Measurements from ENCODE around the gene CTDNEP1.

The CTDNEP1 gene

DNA sequence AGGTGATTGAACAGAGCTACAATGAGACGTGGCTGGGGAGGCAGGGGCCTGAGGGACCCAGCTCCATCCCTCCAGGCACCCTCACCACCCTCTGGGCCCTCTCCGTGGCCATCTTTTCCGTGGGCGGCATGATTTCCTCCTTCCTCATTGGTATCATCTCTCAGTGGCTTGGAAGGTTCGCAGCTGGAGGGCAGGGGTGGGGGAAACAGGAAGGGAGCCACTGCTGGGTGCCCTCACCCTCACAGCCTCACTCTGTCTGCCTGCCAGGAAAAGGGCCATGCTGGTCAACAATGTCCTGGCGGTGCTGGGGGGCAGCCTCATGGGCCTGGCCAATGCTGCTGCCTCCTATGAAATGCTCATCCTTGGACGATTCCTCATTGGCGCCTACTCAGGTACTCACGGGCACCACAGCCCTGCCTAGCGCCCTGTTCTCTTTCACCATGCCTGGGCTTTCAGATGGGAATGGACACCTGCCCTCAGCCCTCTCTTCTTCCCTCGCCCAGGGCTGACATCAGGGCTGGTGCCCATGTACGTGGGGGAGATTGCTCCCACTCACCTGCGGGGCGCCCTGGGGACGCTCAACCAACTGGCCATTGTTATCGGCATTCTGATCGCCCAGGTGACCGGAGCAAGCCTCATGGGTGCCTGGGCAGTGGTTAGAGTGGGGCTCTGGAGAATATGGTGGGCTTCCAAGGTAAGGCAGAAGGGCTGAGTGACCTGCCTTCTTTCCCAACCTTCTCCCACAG is 32.1 kb upstream of the CTDNEP1 start:
- FAIRE-seq (no peak), DNase-seq (ENCODE audit: insufficient read length, low spot score) (peak; percentile 15)

DNA sequence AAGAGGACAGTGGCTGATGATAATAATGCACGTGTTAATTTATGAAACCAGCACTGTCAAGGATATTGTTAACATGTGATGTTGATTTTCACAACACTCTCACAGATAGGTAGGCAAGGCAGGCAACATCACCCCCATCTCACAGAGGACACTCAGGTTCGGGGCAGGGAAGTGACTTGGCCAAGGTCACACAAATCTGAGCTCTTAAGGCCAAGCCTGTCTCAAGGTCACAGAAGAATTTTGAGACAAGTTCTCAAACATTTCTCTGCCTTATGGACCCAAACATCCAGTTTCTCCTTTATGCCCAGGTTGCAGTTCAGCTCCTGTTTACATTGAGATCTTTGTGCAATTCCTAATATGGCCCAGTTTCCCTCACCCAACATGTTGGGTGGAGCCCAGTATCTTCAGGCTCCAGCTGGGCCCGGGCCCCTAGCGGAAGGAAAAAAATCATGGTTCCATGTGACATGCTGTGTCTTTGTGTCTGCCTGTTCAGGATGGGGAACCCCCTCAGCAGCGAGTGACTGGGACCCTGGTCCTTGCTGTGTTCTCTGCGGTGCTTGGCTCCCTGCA is 31.3 kb upstream of the CTDNEP1 start:
- TF ChIP-seq, protein P1, sequence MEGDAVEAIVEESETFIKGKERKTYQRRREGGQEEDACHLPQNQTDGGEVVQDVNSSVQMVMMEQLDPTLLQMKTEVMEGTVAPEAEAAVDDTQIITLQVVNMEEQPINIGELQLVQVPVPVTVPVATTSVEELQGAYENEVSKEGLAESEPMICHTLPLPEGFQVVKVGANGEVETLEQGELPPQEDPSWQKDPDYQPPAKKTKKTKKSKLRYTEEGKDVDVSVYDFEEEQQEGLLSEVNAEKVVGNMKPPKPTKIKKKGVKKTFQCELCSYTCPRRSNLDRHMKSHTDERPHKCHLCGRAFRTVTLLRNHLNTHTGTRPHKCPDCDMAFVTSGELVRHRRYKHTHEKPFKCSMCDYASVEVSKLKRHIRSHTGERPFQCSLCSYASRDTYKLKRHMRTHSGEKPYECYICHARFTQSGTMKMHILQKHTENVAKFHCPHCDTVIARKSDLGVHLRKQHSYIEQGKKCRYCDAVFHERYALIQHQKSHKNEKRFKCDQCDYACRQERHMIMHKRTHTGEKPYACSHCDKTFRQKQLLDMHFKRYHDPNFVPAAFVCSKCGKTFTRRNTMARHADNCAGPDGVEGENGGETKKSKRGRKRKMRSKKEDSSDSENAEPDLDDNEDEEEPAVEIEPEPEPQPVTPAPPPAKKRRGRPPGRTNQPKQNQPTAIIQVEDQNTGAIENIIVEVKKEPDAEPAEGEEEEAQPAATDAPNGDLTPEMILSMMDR (IDR thresholded peaks at IDR 0.05; ENCODE audit: insufficient read depth, missing control alignments), result no peak
- DNase-seq (ENCODE audit: insufficient read length, low spot score) (peak; percentile 12), FAIRE-seq (no peak)

More for the DNA sequence above, 32.1 kb upstream of the CTDNEP1 start:
- TF ChIP-seq, protein P1 (IDR thresholded peaks at IDR 0.05; ENCODE audit: insufficient read depth, missing control alignments), result no peak

DNA sequence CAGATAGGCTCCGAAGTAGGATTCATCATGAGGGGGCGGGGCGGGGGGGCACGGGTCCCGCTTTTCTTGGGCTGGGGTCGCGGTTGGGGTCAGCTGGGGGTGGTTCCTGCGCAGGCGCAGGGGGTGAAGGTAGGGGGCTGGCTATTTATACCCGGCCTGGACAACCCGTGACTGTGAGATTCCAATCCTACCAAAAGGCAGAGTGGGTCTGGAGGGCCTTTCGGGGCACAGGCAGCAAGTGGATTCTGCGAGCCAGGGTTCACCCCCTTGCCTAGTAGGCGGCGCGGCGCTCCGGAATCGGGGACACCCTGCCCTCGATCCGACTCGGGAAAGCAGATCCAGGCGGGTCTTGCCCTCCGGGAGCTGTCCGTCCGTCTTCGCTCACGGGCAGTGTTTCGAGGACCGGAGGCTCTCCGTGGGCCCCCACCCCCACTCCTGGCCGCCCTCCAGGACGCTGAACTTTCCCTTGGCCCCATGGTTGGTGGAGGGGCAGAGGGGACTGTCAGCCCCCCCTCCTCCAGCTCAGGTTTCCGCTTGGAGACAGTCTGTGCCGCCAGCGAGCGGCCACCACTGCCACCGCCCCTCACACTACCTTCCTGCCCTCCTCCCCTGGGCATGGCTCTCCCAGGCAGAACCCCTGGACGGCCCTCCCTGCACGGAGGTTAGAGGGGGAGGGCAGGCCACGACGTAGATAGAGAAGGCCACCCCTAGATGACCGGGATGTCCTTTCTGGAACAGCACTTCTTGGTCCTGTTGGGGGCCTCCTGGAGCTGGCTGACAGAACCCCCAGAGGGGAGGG is 30.6 kb upstream of the CTDNEP1 start:
- TF ChIP-seq, protein P1 (IDR thresholded peaks at IDR 0.05; ENCODE audit: insufficient read depth, missing control alignments), result no peak
- DNase-seq (ENCODE audit: insufficient read length, low spot score) (peak; percentile 47), FAIRE-seq (no peak)

DNA sequence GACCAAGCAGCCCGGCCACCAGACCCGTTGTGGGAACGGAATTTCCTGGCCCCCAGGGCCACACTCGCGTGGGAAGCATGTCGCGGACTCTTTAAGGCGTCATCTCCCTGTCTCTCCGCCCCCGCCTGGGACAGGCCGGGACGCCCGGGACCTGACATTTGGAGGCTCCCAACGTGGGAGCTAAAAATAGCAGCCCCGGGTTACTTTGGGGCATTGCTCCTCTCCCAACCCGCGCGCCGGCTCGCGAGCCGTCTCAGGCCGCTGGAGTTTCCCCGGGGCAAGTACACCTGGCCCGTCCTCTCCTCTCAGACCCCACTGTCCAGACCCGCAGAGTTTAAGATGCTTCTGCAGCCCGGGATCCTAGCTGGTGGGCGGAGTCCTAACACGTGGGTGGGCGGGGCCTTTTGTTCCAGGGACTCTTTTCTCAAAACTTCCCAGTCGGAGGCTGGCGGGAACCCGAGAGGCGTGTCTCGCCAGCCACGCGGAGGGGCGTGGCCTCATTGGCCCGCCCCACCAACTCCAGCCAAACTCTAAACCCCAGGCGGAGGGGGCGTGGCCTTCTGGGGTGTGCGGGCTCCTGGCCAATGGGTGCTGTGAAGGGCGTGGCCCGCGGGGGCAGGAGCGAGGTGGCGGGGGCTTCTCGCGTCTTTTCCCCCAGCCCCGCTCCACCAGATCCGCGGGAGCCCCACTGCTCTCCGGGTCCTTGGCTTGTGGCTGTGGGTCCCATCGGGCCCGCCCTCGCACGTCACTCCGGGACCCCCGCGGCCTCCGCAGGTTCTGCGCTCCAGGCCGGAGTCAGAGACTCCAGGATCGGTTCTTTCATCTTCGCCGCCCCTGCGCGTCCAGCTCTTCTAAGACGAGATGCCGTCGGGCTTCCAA is 29.8 kb upstream of the CTDNEP1 start, which contains the start of gene SLC2A4:
TSS of gene SLC2A4 (plus strand) at position 645 of the 879 bp plus-strand sequence. CDS start at position 862, 217 bp downstream.
- DNase-seq (ENCODE audit: insufficient read length, low spot score) (peak; percentile 99), FAIRE-seq (no peak)
- TF ChIP-seq, protein P1 (IDR thresholded peaks at IDR 0.05; ENCODE audit: insufficient read depth, missing control alignments), result no peak

DNA sequence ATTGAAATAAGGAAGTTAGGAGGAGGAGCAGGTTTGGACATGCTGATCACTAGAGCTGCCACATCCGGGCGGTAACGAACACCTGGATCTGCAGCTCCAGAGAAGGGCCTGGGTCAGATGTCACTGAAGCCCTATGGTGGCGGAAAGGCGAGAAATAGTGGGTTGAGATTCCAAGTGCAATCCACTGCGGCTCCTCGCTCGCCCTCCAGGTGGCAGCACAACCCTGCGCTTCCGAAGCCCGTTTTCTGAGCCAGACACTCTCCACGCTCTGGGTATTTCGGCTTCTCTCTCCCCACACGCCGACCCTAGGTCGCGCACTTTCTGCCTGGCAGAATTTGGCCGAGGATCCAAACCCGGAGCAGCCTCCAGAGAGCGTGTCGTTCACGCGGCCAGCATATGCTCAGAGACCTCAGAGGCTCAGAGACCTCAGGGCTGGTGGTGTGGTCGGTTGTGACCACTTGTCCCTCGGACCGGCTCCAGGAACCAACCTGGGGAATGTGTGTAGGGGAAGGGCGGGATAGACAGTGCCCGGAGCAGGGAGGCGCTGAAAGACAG is 29.1 kb upstream of the CTDNEP1 start:
- DNase-seq (ENCODE audit: insufficient read length, low spot score) (peak; percentile 74), FAIRE-seq (no peak)
- TF ChIP-seq, protein P1 (IDR thresholded peaks at IDR 0.05; ENCODE audit: insufficient read depth, missing control alignments), result peak; percentile 47

DNA sequence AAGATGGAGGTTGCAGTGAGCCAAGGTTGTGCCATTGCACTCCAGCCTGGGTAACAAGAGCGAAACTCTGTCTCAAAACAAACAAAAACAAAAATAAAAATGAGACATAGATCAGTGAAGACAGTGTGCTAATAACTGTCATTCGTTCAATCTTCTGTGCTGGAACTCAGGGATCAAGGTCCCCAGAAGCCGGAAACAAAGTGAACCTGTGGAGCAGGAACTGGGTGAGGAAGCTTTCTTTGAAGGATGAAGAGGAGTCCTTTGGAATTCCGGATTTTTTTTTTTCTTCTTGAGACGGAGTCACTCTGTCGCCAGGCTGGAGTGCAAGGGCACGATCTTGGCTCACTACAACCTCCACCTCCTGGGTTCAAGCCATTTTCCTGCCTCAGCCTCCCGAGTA is 27.9 kb upstream of the CTDNEP1 start:
- no peak for FAIRE-seq
- TF ChIP-seq, protein P1 (IDR thresholded peaks at IDR 0.05; ENCODE audit: insufficient read depth, missing control alignments), result no peak
- no peak for DNase-seq (ENCODE audit: insufficient read length, low spot score)
